HG03175 (cell line): Measurements from ENCODE around the gene FBXO10.

Experiments
- ATAC-seq: cut with Tn5 transposase; IDR thresholded peaks from one replicate; pipeline ENCODE4 v1.9.1; 2021; ENCODE audit warnings: mild to moderate bottlenecking, moderate library complexity; ENCODE audit not compliant: unreplicated experiment

The FBXO10 gene

DNA sequence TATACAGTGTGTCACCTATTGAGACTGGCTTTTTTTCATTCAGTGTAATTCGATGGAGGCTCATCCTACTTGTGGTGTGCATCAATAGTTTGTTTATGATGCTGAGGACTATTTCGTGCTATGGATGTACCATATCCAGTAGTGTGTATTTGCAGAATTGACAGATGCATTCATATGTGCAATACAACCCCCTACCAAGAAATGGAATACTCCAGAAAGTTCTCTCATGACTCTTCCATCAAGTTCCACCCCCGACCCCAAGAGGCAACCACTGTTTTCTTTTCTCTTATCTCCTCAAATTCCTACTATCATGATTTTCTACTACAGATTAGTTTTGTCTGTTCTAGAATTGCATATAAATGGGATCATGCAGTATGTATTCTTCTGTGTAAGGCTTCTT, 21.9 kb downstream of the FBXO10 start:
- no peak for ATAC-seq

DNA sequence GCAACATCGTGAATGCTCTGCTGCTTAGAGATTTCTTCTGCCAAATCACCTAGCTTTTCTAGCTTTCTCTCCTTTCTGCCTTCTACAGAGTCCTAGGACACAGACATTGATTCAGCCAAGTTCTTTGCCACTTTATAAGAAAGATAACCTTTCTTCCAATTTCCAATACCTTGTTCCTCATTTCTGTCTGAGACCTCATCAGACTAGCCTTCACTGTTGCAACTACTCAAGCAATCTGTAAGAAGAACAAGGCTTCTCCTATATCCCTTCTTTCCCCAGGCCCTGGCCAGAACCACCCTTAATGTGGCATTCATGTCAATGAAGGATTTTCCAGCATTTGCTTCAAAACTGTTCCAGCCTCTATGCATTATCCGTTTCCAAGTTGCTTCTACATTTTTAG, 24.3 kb downstream of the FBXO10 start:
- no peak for ATAC-seq

GRCh38 chr9:37551468-37551867, 24.7 kb downstream of the FBXO10 start:
- ATAC-seq, result no peak

DNA sequence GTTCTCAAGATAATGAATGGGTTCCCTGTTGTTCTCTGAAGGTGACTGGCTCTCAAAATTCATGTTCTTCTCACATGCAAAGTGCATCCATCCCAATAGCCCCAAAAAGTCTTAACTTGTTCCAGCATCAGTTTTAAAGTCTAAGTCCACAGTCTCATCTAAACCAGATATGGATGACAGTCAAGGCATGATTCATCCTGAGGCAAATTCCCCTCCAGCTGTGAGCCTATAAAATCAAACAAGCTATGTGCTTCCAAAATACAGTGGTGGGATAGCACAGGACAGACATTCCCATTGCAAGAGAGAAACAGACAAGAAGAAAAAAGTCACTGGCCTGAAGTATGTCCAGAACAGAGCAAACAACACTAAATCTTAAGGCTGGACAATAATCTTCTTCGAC, 25.4 kb downstream of the FBXO10 start:
- ATAC-seq, result no peak

DNA sequence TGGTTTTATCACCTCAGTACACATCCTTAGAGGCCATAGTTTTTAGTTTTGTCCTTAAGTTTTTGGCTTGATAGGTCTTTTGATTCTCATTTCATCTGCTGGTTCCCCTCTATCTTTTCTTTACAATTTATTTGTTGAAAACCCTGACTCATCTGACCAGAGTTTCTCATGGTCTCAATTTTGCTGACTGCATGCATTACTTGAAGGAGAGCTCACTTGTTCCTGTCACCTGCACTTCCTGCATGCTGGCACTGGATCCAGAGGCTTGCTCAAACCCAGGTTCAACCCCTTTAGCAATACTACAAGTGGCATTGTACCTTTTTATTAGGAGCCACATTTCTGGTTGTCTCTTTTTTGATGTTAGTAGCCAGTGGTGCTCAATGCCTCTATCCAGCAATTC, 26.7 kb downstream of the FBXO10 start:
- ATAC-seq, result no peak

DNA sequence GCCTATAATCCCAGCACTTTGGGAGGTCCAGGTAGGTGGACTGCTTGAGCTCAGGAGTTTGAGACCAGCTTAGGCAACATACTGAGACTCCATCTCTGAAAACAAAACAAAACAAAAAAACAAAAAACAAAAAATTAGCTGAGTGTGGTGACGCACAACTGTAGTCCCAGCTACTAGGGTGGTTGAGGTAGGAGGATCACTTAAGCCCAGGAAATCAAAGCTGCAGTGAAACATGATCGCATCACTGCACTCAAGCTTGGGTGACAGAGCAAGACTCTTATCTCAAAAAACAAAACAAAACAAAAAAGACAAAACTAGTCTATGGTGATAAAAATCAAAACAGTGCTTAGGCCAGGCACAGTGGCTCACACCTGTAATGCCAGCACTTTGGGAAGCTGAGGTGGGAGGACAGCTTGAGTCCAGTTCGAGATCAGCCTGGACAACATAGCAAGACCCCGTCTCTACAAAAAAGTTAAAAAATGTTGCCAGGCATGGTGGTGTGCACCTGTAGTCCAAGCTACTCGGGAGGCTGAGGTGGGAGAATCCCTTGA, 28.8 kb downstream of the FBXO10 start:
- ATAC-seq, result no peak

- ATAC-seq, result no peak
Observed at GRCh38 chr9:37543468-37543867, 32.7 kb downstream of the FBXO10 start.

DNA sequence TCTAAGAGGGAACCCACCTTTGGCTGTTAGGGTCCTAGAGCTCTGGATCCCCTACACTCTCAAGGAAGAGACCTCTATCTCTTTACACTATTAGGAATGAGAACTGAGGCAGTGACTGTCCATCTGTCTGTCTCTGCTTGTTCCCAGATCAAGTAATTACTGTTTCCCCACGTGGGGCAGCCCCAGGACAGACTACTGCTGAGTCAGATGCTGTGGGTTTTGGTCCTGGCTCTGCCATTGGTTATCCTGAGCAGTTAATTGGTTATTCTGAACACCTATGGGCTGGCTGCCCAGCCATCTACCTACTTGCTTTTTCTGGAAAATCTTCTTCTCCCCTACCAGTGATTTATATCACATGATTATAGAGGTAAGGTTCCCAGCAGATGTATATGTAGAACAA, 33.3 kb downstream of the FBXO10 start:
- no peak for ATAC-seq

GRCh38 chr9:37542488-37542887, 33.7 kb downstream of the FBXO10 start:
- no peak for ATAC-seq

GRCh38 chr9:37541465-37541864, 34.7 kb downstream of the FBXO10 start:
- ATAC-seq, result no peak

DNA sequence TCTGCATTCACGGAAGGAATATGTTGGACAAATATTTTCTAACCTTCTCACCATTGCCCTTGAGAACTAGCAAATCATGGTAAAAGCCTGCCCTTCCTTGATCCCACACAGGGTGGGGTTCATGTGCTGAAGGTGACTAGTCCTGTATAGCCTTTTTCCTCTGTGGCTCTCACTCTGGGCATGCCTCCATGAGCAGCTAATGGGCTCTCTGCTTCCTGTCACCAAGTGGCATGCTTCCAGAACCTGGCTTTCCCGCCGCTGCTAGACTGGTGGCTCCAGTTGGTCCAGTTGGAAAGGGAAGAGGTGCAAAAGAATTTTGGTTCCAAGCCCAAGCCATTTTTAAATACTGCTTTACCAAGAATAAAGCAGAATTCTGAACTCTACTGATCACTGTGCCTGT, 35.5 kb downstream of the FBXO10 start:
- no peak for ATAC-seq

GRCh38 chr9:37539634-37540033, 36.5 kb downstream of the FBXO10 start:
- ATAC-seq, result no peak

DNA sequence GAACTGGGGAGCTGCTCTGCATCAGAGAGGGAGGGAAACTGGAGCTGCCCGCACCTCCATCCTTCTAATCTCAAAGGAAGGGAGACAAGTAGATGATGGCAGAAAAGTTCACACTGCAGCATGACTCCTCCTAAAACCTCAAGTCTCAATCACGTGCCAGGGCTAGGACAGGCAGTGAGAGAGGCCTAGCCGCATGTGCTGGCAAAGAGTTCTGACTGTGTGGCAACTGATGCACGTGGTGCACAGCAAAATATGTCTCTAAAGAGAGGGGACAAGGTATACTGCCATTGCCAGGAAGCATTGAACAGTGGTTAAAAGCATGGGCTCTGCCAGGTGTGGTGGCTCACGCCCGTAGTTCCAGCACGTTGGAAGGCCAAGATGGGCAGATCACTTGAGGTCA, 38.1 kb downstream of the FBXO10 start:
- no peak for ATAC-seq

DNA sequence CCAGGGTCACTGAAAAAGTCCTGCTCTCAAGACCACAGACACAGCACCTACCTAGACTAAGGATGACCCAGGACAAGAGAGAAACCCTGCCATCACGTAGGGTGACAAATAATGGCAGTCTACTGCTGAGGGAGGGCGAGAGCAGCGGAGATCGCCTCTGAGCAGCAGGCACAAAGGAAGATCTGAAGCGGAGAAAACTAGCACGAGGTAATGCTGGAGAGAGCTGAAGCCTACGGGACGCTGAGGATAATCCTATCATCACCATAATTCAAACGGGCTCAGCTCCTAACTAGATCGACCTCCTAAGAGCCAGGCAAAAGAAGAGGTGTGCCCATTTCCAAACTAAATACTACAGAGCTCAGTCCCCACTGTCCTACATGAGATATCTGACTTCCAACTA, 41.3 kb downstream of the FBXO10 start:
- ATAC-seq, result no peak

GRCh38 chr9:37534412-37534811, 41.8 kb downstream of the FBXO10 start:
- ATAC-seq, result no peak

- ATAC-seq, result no peak
Observed at GRCh38 chr9:37531699-37532098, 44.5 kb downstream of the FBXO10 start.

- no peak for ATAC-seq
Observed at GRCh38 chr9:37528652-37529471, 47.3 kb downstream of the FBXO10 start.

- no peak for ATAC-seq
Observed at GRCh38 chr9:37523916-37524315, 52.3 kb downstream of the FBXO10 start.

DNA sequence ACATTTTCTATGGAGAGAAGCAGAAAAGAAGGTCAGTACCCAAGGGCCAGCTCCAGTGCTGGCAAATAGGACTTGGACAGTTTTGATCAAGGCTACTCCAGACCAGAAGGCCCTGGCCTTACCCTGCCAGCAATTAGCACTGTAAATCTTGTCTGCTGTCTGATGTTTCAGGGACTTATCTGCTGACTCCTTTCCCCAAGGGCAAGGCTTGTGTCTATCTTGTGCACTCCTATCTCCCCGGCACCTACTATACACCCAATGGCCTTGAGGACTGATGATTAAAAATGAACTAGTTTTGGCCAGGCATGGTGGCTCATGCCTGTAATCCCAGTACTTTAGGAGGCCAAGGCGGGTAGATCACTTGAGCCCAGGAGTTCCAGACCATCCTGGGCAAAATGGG, 53.2 kb downstream of the FBXO10 start:
- no peak for ATAC-seq

- no peak for ATAC-seq
Observed at GRCh38 chr9:37521111-37521510, 55.1 kb downstream of the FBXO10 start.

GRCh38 chr9:37520641-37521040, 55.5 kb downstream of the FBXO10 start:
- ATAC-seq, result no peak

- no peak for ATAC-seq
Observed at GRCh38 chr9:37517923-37518322, 58.3 kb downstream of the FBXO10 start.
